ENCODE results near the gene ROBO4.

The ROBO4 gene

GRCh38 chr11:124892750-124893454 is 4.8 kb downstream of the ROBO4 start:
- H3K4me3 ChIP-seq (ENCODE audit: low read length): no peak overlapping the region
- no peak for DNase-seq (ENCODE audit: low read depth, low spot score)

DNA sequence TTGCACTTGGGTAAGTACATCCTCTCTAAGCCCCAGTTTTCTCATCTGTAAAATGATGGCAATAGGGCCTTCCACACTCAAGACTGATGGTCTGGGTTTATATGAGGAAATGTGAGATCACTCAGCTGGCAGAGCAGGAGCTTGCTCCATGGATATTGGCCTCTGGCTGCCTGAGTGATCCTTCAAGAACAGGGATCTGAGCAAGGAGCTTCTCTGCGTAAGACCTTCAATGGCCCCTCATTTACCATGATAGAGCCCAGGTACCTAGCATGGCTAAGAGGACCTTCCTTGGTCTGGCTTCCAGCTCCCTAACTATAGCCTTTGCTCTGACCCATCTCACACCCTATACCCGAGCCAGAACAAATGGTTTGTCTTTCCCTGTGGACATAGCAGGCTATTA is 5.5 kb downstream of the ROBO4 start:
- no peak for DNase-seq (ENCODE audit: low read depth, low spot score)
- H3K4me3 ChIP-seq (ENCODE audit: low read length): no peak overlapping the region

- no peak overlapping the region for H3K4me3 ChIP-seq (ENCODE audit: low read length)
- DNase-seq (ENCODE audit: low read depth, low spot score): no peak
These were observed 6.2 kb downstream of the ROBO4 start for GRCh38 chr11:124891373-124891861.

- no peak for DNase-seq (ENCODE audit: low read depth, low spot score)
- no peak overlapping the region for H3K4me3 ChIP-seq (ENCODE audit: low read length)
These were observed 6.8 kb downstream of the ROBO4 start for GRCh38 chr11:124890683-124891372.

DNA sequence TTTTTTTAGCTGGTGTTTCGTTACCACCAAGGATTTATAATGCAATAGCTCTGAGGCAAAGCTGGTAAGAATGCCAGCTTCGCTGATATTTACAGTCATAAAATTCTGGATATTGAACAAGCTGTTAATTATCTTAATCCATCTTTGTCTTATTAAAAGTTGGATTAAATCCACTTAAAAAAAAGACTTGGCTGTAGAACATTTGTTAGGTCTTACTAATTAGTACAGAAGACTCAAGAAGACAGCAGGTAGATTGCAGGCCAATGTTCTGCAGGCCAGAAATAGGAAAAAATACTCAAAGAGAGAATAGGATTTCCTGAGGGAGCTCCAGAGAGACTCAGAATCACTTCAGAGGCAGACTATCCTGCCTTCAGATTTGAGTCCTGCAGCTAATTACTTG is 7.5 kb downstream of the ROBO4 start:
- H3K4me3 ChIP-seq (ENCODE audit: low read length): no peak overlapping the region
- no peak for DNase-seq (ENCODE audit: low read depth, low spot score)

GRCh38 chr11:124889191-124890091 is 8.2 kb downstream of the ROBO4 start:
- no peak for DNase-seq (ENCODE audit: low read depth, low spot score)
- H3K4me3 ChIP-seq (ENCODE audit: low read length): no peak overlapping the region

DNA sequence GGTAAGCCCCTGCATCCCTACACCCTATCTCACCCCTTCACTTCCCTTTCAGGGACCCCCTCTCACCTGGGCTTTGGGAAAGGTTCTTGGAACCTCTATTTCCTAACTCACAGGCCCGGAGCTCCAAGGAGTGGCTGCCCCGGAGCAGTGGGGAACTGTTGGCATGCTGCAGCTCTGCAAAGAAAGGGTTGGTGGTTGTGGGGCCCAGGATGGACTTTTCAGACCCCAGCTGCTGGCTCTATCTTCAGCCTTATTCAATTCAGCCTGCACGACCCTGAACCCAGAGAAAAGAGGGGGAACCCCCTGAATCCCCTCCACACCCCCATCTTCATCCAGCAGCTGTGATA is 10.0 kb downstream of the ROBO4 start:
- no peak overlapping the region for H3K4me3 ChIP-seq (ENCODE audit: low read length)
- DNase-seq (ENCODE audit: low read depth, low spot score): no peak

DNA sequence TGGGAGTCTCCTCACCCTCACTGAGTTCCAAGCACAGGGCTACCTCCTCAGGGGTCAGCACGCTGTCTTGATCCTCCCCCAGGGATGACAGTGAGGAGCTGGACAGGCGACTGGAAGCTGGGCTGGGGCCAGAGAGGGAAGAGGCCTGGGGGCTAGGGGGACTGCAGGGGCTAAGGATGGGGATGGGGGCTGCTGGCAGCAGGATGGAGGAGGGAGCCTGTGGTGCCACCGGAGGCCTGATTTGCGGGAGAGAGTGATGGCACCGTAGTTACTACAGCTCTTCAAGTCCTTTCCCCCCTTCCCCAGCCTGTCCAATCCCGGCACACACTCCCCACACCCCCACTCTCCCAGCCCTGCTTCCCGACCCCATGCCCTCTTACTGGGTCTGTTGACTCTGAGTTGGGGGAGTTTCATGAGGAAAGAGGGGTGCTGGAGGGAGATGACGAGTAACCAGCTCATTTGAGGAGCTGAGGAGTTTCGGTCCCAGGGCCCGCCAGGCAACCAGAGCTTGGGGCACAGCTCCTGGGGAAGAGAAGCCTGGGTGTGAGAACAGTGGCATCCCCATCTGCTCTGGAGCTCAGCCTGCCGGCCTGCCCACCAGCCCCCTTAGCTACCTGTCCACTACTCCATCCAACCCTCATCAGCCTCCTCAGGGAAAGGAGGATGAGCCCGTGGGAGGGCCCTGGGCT is 10.5 kb downstream of the ROBO4 start:
- DNase-seq (ENCODE audit: low read depth, low spot score): no peak
- H3K4me3 ChIP-seq (ENCODE audit: low read length): no peak overlapping the region

GRCh38 chr11:124886476-124886875 is 11.2 kb downstream of the ROBO4 start:
- DNase-seq (ENCODE audit: low read depth, low spot score): no peak

DNA sequence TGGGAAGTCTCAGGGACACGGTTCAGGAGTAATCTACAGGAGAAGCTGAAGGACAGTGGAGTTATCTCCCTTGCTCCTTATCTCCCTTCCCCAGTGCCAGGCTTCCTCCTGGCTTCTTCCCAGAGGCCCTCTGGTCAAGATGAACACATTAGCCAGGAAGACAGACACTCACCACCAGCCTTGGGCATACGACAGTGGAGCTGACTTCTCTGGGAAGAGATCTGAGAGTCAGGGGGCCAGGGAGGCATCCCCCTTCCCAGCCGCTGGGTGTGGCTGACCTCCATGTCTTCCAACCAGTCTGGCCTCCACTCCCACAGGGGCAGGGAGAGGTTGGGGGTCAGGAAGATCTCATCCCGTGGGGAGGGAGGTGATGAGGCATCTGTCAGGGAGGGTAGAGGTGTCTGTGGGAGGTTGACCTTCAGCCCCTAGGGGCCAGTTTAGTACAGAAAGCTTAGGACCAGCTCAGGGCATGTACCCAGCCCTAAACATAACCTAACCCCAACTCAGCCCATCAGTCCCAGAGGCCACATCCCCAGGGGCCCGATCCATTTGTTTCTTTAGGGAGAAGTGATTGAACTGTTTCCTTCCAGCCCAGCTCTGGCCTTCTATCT is 12.7 kb downstream of the ROBO4 start:
- no peak overlapping the region for H3K4me3 ChIP-seq (ENCODE audit: low read length)
- DNase-seq (ENCODE audit: low read depth, low spot score): no peak

More at GRCh38 chr11:124886476-124886875, 11.2 kb downstream of the ROBO4 start:
- no peak overlapping the region for H3K4me3 ChIP-seq (ENCODE audit: low read length)

DNA sequence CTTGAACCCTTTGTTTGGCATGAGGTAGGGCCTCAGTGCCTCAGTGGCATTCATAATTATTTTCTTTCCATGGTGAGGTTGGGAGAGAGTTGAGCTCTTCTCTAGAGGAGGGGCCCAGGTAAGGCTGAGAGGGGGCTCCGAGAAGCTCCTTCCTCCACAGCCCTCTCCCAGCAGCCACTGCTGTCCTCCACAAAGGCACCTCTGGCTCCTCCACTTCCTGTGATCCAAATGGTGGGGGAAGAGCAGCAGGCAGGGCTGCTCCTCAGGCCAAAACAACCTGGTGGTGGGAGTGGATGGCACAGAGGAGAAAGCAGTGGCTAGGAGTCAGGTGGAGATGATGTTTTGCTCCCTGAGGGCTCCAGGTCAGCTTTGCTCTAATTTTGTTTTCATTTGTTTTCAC is 13.3 kb downstream of the ROBO4 start:
- DNase-seq (ENCODE audit: low read depth, low spot score): no peak
- no peak overlapping the region for H3K4me3 ChIP-seq (ENCODE audit: low read length)

DNA sequence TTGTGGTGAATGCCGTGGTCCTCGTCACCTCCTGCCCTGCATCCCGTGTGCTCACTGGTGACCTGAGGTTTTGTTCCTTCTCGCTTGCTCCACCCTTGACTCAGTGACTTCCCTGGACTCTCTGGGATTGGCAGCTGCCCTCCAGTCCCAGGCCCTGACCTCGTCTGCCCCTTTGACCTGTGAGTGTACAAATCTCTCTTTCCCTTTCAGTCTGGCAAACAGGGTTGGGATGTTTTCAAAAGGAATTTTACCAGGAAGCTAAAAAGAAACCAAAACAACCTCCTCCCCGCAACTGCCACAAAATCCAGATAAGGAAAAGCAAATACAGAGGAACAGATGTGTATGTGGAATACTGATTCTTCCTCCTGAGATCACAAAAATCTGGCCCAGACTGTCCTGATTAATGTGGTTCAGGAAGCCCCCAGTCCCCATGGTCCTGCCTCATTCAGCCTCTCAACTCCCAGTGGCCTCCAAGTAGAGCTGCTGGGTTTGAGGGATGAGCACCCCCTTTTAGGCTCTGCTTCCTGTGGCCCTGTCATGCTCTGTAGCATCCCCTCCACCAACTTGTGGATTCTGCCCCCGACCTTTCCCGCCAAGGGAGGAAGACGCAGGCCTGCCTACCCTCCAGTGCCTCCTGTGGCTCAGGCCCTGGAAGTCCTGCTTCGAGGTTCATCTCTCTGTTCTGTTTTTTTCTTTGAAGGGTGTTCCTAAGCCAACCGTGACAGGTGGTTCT is 15.2 kb downstream of the ROBO4 start:
- H3K4me3 ChIP-seq (ENCODE audit: low read length): no peak overlapping the region
- DNase-seq (ENCODE audit: low read depth, low spot score): peak; percentile 20

GRCh38 chr11:124880958-124881357 is 16.7 kb downstream of the ROBO4 start:
- no peak overlapping the region for H3K4me3 ChIP-seq (ENCODE audit: low read length)
- DNase-seq (ENCODE audit: low read depth, low spot score): no peak

GRCh38 chr11:124880290-124880611 is 17.4 kb downstream of the ROBO4 start:
- peak; percentile 16 for DNase-seq (ENCODE audit: low read depth, low spot score)
- H3K4me3 ChIP-seq (ENCODE audit: low read length): no peak overlapping the region

GRCh38 chr11:124879493-124880289 is 18.0 kb downstream of the ROBO4 start:
- no peak for DNase-seq (ENCODE audit: low read depth, low spot score)
- H3K4me3 ChIP-seq (ENCODE audit: low read length): no peak overlapping the region

GRCh38 chr11:124878759-124879492 is 18.7 kb downstream of the ROBO4 start:
- DNase-seq (ENCODE audit: low read depth, low spot score): no peak
- H3K4me3 ChIP-seq (ENCODE audit: low read length): no peak overlapping the region

Data from Jurkat, Clone E6-1 (cell line).